Endothelial cell (in vitro differentiated cells): ENCODE measurements around the gene FNDC8. TPM values are rescaled to one million over a fixed set of nuclear protein-coding genes. Genes with fewer than 3 reads are reported as not detected.
A peak's percentile ranks its signal among the peaks of the same experiment; 100 is the strongest.
"Not testable (repeated sequence)": the region's sequence is repeated elsewhere in the genome, so short reads cannot be mapped to it uniquely, and the experiment has no call there.

Experiments
- DNase-seq: peaks from one replicate; pipeline ENCODE4 v3.0.0; 2021; ENCODE audit warnings: low spot score
- H3K27ac Mint-ChIP-seq: one replicate; pipeline ENCODE4 v1.8.0; 2021; ENCODE audit warnings: mixed read lengths, inconsistent platforms; ENCODE audit not compliant: unreplicated experiment
- H3K27me3 Mint-ChIP-seq: one replicate; pipeline ENCODE4 v1.8.0; 2021; ENCODE audit warnings: mild to moderate bottlenecking, moderate library complexity, mixed read lengths, inconsistent platforms; ENCODE audit not compliant: unreplicated experiment
- H3K36me3 Mint-ChIP-seq: one replicate; pipeline ENCODE4 v1.8.0; 2021; ENCODE audit warnings: mild to moderate bottlenecking, low read depth, mixed read lengths, inconsistent platforms; ENCODE audit not compliant: unreplicated experiment
- H3K4me1 Mint-ChIP-seq: one replicate; pipeline ENCODE4 v1.8.0; 2021; ENCODE audit warnings: mild to moderate bottlenecking, mixed read lengths, inconsistent platforms; ENCODE audit not compliant: unreplicated experiment
- H3K4me3 Mint-ChIP-seq: one replicate; pipeline ENCODE4 v1.8.0; 2021; ENCODE audit warnings: mild to moderate bottlenecking, mixed read lengths, inconsistent platforms; ENCODE audit not compliant: unreplicated experiment
- H3K9me3 Mint-ChIP-seq: one replicate; pipeline ENCODE4 v1.8.0; 2021; ENCODE audit warnings: mixed read lengths, inconsistent platforms; ENCODE audit not compliant: unreplicated experiment
- total RNA-seq: library from RNA; stranded (reverse); fragmentation: NEBNext Ultra II Directional; extraction: Animal tissue kit (Norgen Biotek cat#: 25700); gene quantifications from one replicate; pipeline ENCODE4 v1.2.1, GENCODE V29; 2021; ENCODE audit not compliant: unreplicated experiment
- TF ChIP-seq, protein P1 (sequence below): fragments of 200-600 bp; sonication (generic); IDR thresholded peaks from one replicate; pipeline ENCODE4 v1.5.0; 2021; ENCODE audit warnings: antibody characterized with exemption; ENCODE audit not compliant: unreplicated experiment

Gene FNDC8
- total RNA-seq, 1 donor from 2014 or later = not detected

GRCh38 chr17:35088356-35088880, 33.0 kb upstream of the FNDC8 start:
- peak overlapping the region; percentile 42 for H3K27ac Mint-ChIP-seq
- TF ChIP-seq, protein P1, sequence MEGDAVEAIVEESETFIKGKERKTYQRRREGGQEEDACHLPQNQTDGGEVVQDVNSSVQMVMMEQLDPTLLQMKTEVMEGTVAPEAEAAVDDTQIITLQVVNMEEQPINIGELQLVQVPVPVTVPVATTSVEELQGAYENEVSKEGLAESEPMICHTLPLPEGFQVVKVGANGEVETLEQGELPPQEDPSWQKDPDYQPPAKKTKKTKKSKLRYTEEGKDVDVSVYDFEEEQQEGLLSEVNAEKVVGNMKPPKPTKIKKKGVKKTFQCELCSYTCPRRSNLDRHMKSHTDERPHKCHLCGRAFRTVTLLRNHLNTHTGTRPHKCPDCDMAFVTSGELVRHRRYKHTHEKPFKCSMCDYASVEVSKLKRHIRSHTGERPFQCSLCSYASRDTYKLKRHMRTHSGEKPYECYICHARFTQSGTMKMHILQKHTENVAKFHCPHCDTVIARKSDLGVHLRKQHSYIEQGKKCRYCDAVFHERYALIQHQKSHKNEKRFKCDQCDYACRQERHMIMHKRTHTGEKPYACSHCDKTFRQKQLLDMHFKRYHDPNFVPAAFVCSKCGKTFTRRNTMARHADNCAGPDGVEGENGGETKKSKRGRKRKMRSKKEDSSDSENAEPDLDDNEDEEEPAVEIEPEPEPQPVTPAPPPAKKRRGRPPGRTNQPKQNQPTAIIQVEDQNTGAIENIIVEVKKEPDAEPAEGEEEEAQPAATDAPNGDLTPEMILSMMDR = no peak
- peaks cover 3% of the 10 kb centered on the region for H3K27me3 Mint-ChIP-seq
- peaks cover 16% of the 10 kb centered on the region for H3K4me1 Mint-ChIP-seq
- DNase-seq = peak; percentile 42
- peak overlapping the region; percentile 92 for H3K4me3 Mint-ChIP-seq
- H3K36me3 Mint-ChIP-seq = no peaks in the 10 kb centered on the region
- H3K9me3 Mint-ChIP-seq = no peaks in the 10 kb centered on the region

- Mint-ChIP-seq H3K4me1 (peaks cover 16% of the 10 kb centered on the region), H3K27me3 (peaks cover 3% of the 10 kb centered on the region), H3K9me3 (no peaks in the 10 kb centered on the region), H3K4me3 (peak overlapping the region; percentile 92), H3K36me3 (no peaks in the 10 kb centered on the region), H3K27ac (peak overlapping the region; percentile 88)
- DNase-seq = peak; percentile 93
- TF ChIP-seq, protein P1 = peak; percentile 89
Observed at GRCh38 chr17:35088881-35089585, 32.4 kb upstream of the FNDC8 start.

GRCh38 chr17:35089586-35090296, 31.7 kb upstream of the FNDC8 start:
- TF ChIP-seq, protein P1 = peak; percentile 50
- peaks cover 3% of the 10 kb centered on the region for H3K27me3 Mint-ChIP-seq
- peak overlapping the region; percentile 88 for H3K27ac Mint-ChIP-seq
- H3K9me3 Mint-ChIP-seq = no peaks in the 10 kb centered on the region
- peak; percentile 40 for DNase-seq
- H3K4me3 Mint-ChIP-seq = peak overlapping the region; percentile 87
- H3K36me3 Mint-ChIP-seq = no peaks in the 10 kb centered on the region
- H3K4me1 Mint-ChIP-seq = peaks cover 16% of the 10 kb centered on the region

GRCh38 chr17:35090707-35091106, 30.7 kb upstream of the FNDC8 start:
- DNase-seq, H3K4me3 Mint-ChIP-seq, H3K27me3 Mint-ChIP-seq, H3K36me3 Mint-ChIP-seq, H3K27ac Mint-ChIP-seq, H3K9me3 Mint-ChIP-seq: not testable (repeated sequence)
- H3K4me1 Mint-ChIP-seq = peaks cover 16% of the 10 kb centered on the region

- no peak for DNase-seq
- Mint-ChIP-seq H3K4me1 (no peaks in the 10 kb centered on the region), H3K4me3 (no peak overlapping the region), H3K27ac (no peak overlapping the region), H3K36me3 (peaks cover 4% of the 10 kb centered on the region), H3K27me3 (no peaks in the 10 kb centered on the region), H3K9me3 (no peaks in the 10 kb centered on the region)
- TF ChIP-seq, protein P1 = no peak
Observed at GRCh38 chr17:35094902-35095301, 26.5 kb upstream of the FNDC8 start.
